Measurements from ENCODE around the gene YY2.

DNA sequence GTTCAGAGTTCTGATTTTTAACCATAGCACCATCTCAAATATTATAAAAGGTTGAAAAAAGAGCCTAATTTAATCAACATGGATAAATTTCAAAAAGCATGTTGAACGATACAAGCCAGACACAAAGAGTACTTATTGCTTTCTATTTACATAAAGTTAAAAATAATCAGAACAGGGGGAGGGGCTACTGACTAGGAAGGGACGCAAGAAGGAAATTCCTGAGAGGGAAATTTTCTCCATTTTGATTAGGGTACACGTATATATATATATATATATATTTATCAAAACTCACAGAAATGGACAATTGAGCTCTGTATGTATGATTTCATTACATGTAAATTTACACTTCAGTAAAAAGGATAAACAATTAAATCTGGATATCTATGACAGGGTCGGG, 16.9 kb upstream of the YY2 start:
- TF ChIP-seq, protein P1, sequence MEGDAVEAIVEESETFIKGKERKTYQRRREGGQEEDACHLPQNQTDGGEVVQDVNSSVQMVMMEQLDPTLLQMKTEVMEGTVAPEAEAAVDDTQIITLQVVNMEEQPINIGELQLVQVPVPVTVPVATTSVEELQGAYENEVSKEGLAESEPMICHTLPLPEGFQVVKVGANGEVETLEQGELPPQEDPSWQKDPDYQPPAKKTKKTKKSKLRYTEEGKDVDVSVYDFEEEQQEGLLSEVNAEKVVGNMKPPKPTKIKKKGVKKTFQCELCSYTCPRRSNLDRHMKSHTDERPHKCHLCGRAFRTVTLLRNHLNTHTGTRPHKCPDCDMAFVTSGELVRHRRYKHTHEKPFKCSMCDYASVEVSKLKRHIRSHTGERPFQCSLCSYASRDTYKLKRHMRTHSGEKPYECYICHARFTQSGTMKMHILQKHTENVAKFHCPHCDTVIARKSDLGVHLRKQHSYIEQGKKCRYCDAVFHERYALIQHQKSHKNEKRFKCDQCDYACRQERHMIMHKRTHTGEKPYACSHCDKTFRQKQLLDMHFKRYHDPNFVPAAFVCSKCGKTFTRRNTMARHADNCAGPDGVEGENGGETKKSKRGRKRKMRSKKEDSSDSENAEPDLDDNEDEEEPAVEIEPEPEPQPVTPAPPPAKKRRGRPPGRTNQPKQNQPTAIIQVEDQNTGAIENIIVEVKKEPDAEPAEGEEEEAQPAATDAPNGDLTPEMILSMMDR (IDR thresholded peaks at IDR 0.05), result no peak
- TF ChIP-seq POLR2A (IDR thresholded peaks at IDR 0.05), result no peak

Data from ovary (tissue), 3 donors.